GM19468 (cell line): ENCODE measurements around the gene OSBPL8.

Source experiments
- ATAC-seq: cut with Tn5 transposase; IDR thresholded peaks from one replicate; pipeline ENCODE4 v1.9.1; 2021; ENCODE audit warnings: mild to moderate bottlenecking, moderate library complexity, moderate number of reproducible peaks; ENCODE audit not compliant: unreplicated experiment; ENCODE audit errors: extremely low read depth

Gene OSBPL8

GRCh38 chr12:76559400-76560085 is at the start of gene OSBPL8:
TSS of gene OSBPL8 (minus strand) at chr12:76559771. CDS start at chr12:76487551, 72,220 bp downstream.
- ATAC-seq, result peak; percentile 69

- ATAC-seq, result no peak
Measured at GRCh38 chr12:76608070-76608469, 48.5 kb upstream of the OSBPL8 start.

DNA sequence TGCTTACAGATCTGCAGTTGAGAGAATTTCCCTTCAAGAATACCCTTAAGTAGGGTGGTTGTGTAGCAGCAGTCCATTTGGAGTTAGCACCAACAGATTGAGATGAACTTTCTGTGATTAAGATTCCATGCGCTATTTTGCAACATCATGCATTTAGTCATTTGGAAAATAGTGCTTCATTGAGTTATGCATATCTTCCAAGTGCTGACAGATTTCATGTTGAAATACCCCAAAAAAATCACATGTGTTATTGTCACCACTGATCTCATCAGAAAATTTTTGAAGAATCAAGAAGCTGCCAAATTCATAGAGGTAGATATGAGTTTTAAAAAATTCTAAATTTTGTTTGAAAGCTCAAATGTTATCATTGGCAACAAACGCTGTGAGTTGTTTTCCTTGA is 35.5 kb upstream of the OSBPL8 start:
- ATAC-seq, result no peak

DNA sequence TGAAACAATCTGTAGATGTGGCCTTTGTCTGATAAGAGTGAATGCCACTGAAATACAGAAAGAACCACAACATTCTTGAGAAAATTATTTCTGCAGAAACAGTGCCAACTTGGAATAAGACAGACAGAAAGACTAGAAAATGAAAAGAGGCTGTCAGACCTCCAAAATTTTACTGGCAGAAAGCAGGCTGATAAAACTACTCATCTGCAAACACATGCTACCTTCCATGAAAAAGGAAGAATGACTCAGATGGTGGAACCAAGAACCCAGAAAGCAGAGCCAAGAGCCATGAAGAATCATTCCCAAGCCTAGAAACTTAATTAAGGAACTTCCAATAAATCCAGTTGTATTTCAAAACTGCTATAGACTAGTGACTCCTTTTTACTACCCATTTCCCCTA is 31.9 kb upstream of the OSBPL8 start:
- no peak for ATAC-seq

- ATAC-seq, result no peak
Measured at GRCh38 chr12:76590131-76590530, 30.6 kb upstream of the OSBPL8 start.

- ATAC-seq, result no peak
Measured at GRCh38 chr12:76588881-76589565, 29.5 kb upstream of the OSBPL8 start.

GRCh38 chr12:76587428-76588178 is 28.0 kb upstream of the OSBPL8 start:
- ATAC-seq, result no peak

GRCh38 chr12:76586764-76587395 is 27.3 kb upstream of the OSBPL8 start:
- ATAC-seq, result no peak

DNA sequence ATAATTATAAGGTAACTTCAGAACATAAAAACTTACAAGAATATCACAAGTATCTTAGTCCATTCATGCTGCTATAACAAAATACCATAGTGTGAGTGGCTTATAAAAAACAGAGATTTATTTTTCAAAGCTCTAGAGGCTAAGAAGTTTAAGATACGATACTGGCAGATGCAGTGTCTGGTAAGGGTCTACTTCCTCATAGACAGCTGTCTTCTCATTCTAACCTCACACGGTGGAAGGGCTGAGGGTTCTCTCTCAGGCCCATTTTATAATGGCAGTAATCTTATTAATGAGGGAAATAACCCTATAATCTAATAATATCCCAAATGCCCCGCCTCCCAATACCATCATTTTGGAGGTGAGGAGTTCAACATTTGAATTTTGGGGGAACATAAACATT is 23.7 kb upstream of the OSBPL8 start:
- ATAC-seq, result no peak

GRCh38 chr12:76573840-76574373 is 14.3 kb upstream of the OSBPL8 start:
- ATAC-seq, result no peak

- ATAC-seq, result no peak
Measured at GRCh38 chr12:76571256-76571655, 11.7 kb upstream of the OSBPL8 start.

GRCh38 chr12:76569685-76570604 is 10.4 kb upstream of the OSBPL8 start:
- ATAC-seq, result no peak

DNA sequence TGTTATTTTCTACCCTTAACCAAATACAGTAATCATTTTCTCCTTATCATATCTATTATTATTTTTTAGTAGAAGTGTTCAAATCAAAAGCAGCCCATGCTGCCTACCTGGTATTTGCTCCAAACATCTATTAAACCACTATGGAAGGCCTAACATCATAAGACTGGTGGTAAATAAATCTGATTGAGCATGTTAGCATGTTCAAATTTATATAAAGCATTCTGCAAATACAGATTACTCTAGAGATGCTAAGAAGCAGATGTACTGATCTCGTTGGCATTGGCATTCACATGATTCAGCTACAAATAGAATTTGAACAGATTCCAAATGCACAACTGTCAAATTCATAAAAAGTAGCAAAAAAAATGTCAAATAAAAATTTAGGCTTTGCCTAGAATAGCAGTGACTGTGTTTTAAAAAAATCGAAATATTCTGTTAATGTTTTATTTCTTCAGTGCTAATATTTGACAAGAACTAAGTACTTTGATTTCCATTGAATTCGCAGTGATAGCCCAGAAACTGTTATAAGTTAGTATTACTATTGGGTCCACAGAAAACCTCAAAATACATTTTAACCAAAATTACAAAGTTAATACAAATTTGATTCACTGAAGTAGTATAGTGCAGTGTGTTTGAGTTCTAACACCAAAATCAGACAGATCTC is 9.4 kb upstream of the OSBPL8 start:
- no peak for ATAC-seq

GRCh38 chr12:76568130-76568529 is 8.6 kb upstream of the OSBPL8 start:
- ATAC-seq, result no peak

DNA sequence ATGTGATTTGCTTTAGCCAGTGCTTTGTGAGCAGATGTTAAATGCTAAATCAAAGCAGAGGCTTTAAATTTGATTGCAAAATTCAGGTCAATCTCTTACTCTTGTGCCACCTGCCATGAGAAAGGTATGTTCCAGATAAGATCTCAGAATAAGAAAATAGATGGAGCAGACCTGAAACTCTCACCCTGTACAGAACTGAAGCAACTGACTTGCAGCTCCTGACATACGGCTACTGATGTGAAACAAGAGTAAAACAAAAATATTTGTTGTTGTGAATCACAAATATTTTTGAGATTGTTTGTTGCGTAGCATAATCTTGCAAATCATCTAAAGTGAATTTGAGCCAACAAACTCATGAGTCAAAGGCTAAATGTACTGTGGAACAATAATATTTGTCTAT is 3.5 kb upstream of the OSBPL8 start:
- no peak for ATAC-seq

DNA sequence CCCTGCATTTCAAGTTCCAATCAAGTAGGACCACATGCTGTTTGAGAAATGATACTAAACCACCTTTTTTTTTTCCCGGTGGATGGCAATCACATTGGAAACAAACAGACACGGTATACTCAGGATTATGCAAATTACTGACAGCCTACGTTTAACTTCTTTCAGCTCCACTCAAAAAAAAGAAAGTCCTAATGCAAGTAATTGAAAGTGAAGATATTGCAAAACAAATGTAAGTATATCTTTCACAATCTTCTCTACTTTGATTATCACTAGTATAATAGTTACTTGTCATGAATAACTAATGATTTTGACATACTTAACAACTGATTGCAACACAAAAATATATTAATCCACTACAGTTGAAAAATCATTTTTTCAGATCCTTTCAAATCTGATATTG is 2.6 kb upstream of the OSBPL8 start:
- no peak for ATAC-seq

GRCh38 chr12:76560086-76560491 is 518 bp upstream of the OSBPL8 start:
- peak; percentile 12 for ATAC-seq

GRCh38 chr12:76558684-76559399 is 729 bp downstream of the OSBPL8 start:
- peak; percentile 33 for ATAC-seq
